A549 (cell line): ENCODE measurements around the gene IHH. TPM values are rescaled to one million over a fixed set of nuclear protein-coding genes. Genes with fewer than 3 reads are reported as not detected.

Experiments used
- ATAC-seq, 2 experiments: fragments of 200-7000 bp in 1 of 2; fragments of >200 bp in 1 of 2; cut with Nextera tagmentation in 1 of 2; cut with Tn5 transposase in 1 of 2; 3 replicates each; pipeline versions ENCODE4 v1.8.0 to v1.9.1; 2018 to 2020; ENCODE audit warnings: mild to moderate bottlenecking in 1 of 2, moderate library complexity in 1 of 2
- CTCF ChIA-PET: fragments of 300-600 bp; sonication (Branson Sonifier 250); formaldehyde crosslinking; extraction: SDS; loops from one replicate; lab custom pipeline; 2021; ENCODE audit warnings: antibody characterized with exemption, inconsistent platforms; lab: Yijun Ruan, JAX
- POLR2A ChIA-PET: fragments of 350-600 bp; formaldehyde crosslinking; extraction: SDS; loops from one replicate; lab custom pipeline; 2021; ENCODE audit warnings: antibody characterized with exemption, inconsistent platforms; lab: Yijun Ruan, JAX
- DNase-seq, 2 experiments: peaks; one replicate each; pipeline versions ENCODE4 v3.0.0 to v3.0.0-alpha.2; 2011 to 2016; ENCODE audit warnings: low read depth in 1 of 2, low spot score in 1 of 2
- FAIRE-seq: peaks from 2 replicates; lab custom pipeline; 2011; peaks lifted over from hg19 to GRCh38; lab: Jason Lieb, UNC
- H3K27ac ChIP-seq, 2 experiments: fragments of >200 bp; sonication (Bioruptor Twin); formaldehyde crosslinking; 3 replicates each; pipeline ENCODE4 v1.5.1; 2016 to 2017
- H3K4me1 ChIP-seq: fragments of >200 bp; sonication (Bioruptor Twin); formaldehyde crosslinking; 3 replicates; pipeline ENCODE4 v1.6.1; 2016
- H3K4me2 ChIP-seq: fragments of >200 bp; sonication (Bioruptor Twin); formaldehyde crosslinking; 3 replicates; pipeline ENCODE4 v1.6.1; 2016
- H3K4me3 ChIP-seq: fragments of >200 bp; sonication (Bioruptor Twin); formaldehyde crosslinking; 3 replicates; pipeline ENCODE4 v1.5.1; 2016
- H3K9me3 ChIP-seq: fragments of >200 bp; sonication (Bioruptor Twin); formaldehyde crosslinking; 3 replicates; pipeline ENCODE4 v1.6.1; 2016
- CBX8 ChIP-seq: fragments of 200-600 bp; sonication (generic); IDR thresholded peaks from 2 replicates; pipeline ENCODE4 v1.6.1; 2016
- EHF ChIP-seq: fragments of 250-450 bp; sonication (Bioruptor Pico); IDR thresholded peaks from 2 replicates; pipeline ENCODE4 v1.5.0; 2020; ENCODE audit warnings: mild to moderate bottlenecking
- EHMT2 ChIP-seq: fragments of 200-600 bp; sonication (generic); IDR thresholded peaks from 2 replicates; pipeline ENCODE4 v1.6.1; 2016; ENCODE audit warnings: antibody characterized with exemption, low read depth, mild to moderate bottlenecking, moderate library complexity
- EP300 ChIP-seq, 2 experiments: fragments of >200 bp; sonication (Bioruptor Twin); formaldehyde crosslinking; IDR thresholded peaks; 2 replicates in 1 of 2; 3 replicates in 1 of 2; pipeline ENCODE4 v1.6.1; 2016 to 2017
- FOXS1 ChIP-seq: fragments of 250-450 bp; sonication (Bioruptor Pico); IDR thresholded peaks from 2 replicates; pipeline ENCODE4 v1.5.0; 2020; ENCODE audit warnings: mild to moderate bottlenecking, moderate library complexity
- GATA3 ChIP-seq: IDR thresholded peaks from 2 replicates; pipeline ENCODE4 v1.6.1; 2012; ENCODE audit warnings: borderline replicate concordance
- HMGXB4 ChIP-seq: fragments of 250-450 bp; sonication (Bioruptor Pico); IDR thresholded peaks from 2 replicates; pipeline ENCODE4 v1.5.0; 2021; ENCODE audit warnings: mild to moderate bottlenecking, moderate library complexity, borderline replicate concordance
- HOXB13 ChIP-seq: fragments of 250-450 bp; sonication (Bioruptor Pico); IDR thresholded peaks from 2 replicates; pipeline ENCODE4 v1.5.0; 2020; ENCODE audit warnings: low read depth, mild to moderate bottlenecking, moderate library complexity
- HOXB5 ChIP-seq: fragments of 250-450 bp; sonication (Bioruptor Pico); IDR thresholded peaks from 2 replicates; pipeline ENCODE4 v1.5.0; 2020; ENCODE audit warnings: mild to moderate bottlenecking, moderate library complexity
- KDM1A ChIP-seq: fragments of 200-600 bp; sonication (generic); IDR thresholded peaks from 2 replicates; pipeline ENCODE4 v1.6.1; 2016; ENCODE audit warnings: low read depth, mild to moderate bottlenecking
- MAFK ChIP-seq: fragments of 450-650 bp; IDR thresholded peaks from 2 replicates; pipeline ENCODE4 v1.6.1; 2014; ENCODE audit not compliant: partially characterized antibody
- MAZ ChIP-seq: fragments of 150-350 bp; IDR thresholded peaks from 2 replicates; pipeline ENCODE4 v1.6.1; 2014; ENCODE audit warnings: antibody characterized with exemption, low read depth, low read length, borderline replicate concordance
- NFE2L2 ChIP-seq: fragments of 150-350 bp; conservative IDR thresholded peaks from 2 replicates; pipeline ENCODE4 v1.6.1; 2014; ENCODE audit warnings: low read length
- PHF8 ChIP-seq: fragments of 200-600 bp; sonication (generic); IDR thresholded peaks from 2 replicates; pipeline ENCODE4 v1.6.1; 2016; ENCODE audit warnings: low read depth, mild to moderate bottlenecking, antibody characterized with exemption, moderate library complexity, borderline replicate concordance
- RARB ChIP-seq: fragments of 250-450 bp; sonication (Bioruptor Pico); IDR thresholded peaks from 2 replicates; pipeline ENCODE4 v1.8.0; 2021; ENCODE audit warnings: mild to moderate bottlenecking, moderate library complexity
- RFX5 ChIP-seq: fragments of 450-650 bp; IDR thresholded peaks from 2 replicates; pipeline ENCODE4 v1.7.1; 2014; ENCODE audit warnings: antibody characterized with exemption, mild to moderate bottlenecking, moderate library complexity
- SREBF2 ChIP-seq: fragments of 450-650 bp; IDR thresholded peaks from 2 replicates; pipeline ENCODE4 v1.6.1; 2014; ENCODE audit warnings: mild to moderate bottlenecking, moderate library complexity
- ZC3H11A ChIP-seq: fragments of 450-650 bp; IDR thresholded peaks from 2 replicates; pipeline ENCODE4 v1.6.1; 2014; ENCODE audit warnings: antibody characterized with exemption, mild to moderate bottlenecking
- ZFP36 ChIP-seq: fragments of 450-650 bp; IDR thresholded peaks from 2 replicates; pipeline ENCODE4 v1.6.1; 2014; ENCODE audit warnings: borderline replicate concordance; ENCODE audit not compliant: partially characterized antibody
- ZNF302 ChIP-seq: fragments of 250-450 bp; sonication (Bioruptor Pico); IDR thresholded peaks from 2 replicates; pipeline ENCODE4 v1.9.0; 2021; ENCODE audit warnings: inconsistent platforms, mild to moderate bottlenecking, moderate library complexity
- WGBS: methylation state at CpG from one replicate; pipeline ENCODE4 v1.1.6; 2017; ENCODE audit errors: missing lambda C conversion rate; 5-methylcytosine and 5-hydroxymethylcytosine counted together
- polyA plus RNA-seq, 4 experiments: library from polyadenylated mRNA; depleted of rRNA in 3 of 4; stranded (reverse); fragments of >200 nt; fragmentation: RNase III in 1 of 4; extraction: RNeasy Plus Mini Kit Qiagen cat#74134 plus additional on column Dnase treatment in 1 of 4; gene quantifications; 2 replicates in 3 of 4; 3 replicates in 1 of 4; pipeline ENCODE4 v1.2.3, GENCODE V29; 2011 to 2017
- TF ChIP-seq, protein P1 (sequence below): fragments of 250-450 bp; sonication (Bioruptor Pico); IDR thresholded peaks from 2 replicates; pipeline ENCODE4 v1.5.0; 2020; ENCODE audit warnings: low read depth, mild to moderate bottlenecking, moderate library complexity
- TF ChIP-seq, protein P2 (sequence below): fragments of 450-650 bp; IDR thresholded peaks from 2 replicates; pipeline ENCODE4 v1.6.1; 2014; ENCODE audit warnings: antibody characterized with exemption
- TF ChIP-seq, protein P3 (sequence below): fragments of 150-350 bp; IDR thresholded peaks from 2 replicates; pipeline ENCODE4 v1.6.1; 2014; ENCODE audit warnings: low read depth, mild to moderate bottlenecking, low read length
- TF ChIP-seq, protein P4 (sequence below): IDR thresholded peaks from 2 replicates; pipeline ENCODE4 v1.6.1; 2012; ENCODE audit warnings: low read depth, borderline replicate concordance
- TF ChIP-seq, protein P5 (sequence below): fragments of >200 bp; sonication (Bioruptor Twin); formaldehyde crosslinking; IDR thresholded peaks from 2 replicates; pipeline ENCODE4 v1.6.1; 2016

Gene IHH
- polyA plus RNA-seq, 2 of the 4 experiments (the other 2 are of a cell fraction): 0.13 TPM; not detected in 1

DNA sequence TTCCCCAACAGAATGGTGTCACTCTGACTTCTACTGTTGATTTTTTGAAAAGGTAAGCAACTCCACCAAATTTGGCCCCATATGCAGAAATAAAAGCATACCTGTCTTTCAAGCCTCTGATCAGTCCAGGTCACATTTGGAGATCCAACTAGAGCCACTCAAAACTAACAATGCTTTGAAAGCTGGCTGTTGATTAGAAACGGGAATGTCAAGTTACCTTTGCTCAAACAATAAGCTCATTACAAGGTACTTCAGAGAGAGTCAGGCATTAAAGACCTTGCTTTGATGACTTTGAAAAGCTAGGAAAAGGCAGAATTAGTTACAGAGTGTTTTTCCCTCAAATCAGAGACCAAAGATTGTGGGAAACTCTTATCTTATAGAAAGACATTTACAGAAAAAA is 4.8 kb upstream of the IHH start (continued):
- TF ChIP-seq, protein P1, sequence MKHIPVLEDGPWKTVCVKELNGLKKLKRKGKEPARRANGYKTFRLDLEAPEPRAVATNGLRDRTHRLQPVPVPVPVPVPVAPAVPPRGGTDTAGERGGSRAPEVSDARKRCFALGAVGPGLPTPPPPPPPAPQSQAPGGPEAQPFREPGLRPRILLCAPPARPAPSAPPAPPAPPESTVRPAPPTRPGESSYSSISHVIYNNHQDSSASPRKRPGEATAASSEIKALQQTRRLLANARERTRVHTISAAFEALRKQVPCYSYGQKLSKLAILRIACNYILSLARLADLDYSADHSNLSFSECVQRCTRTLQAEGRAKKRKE (CRISPR knock-in tag): no peak

DNA sequence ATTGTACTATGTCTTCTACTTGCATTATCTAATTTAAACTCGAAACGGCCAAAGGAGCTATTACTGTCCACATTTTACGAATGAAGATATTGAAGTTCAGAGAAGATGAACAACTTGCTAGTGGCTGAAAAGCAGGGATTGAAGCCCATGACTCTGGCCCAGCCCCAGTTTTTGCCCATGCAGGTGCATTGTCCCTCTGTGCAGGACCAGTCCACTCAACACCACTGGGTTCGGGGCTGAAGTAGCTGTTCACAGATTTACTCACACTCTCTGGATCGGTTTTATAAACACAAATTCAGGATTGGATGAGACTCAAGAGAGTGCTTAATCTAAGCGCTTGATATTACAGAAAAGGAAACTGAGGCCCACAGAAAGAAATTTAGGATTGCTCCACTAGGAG is 1.4 kb upstream of the IHH start:
- DNase-seq (no peak), ATAC-seq (no peak), FAIRE-seq (no peak)
- CTCF ChIA-PET: interaction anchor here (0.8 to 12.2 kb wide), 6 partner anchors 9 to 89 kb away, joined by 3 to 332 read pairs (median 90); partner anchors contain the start of gene NHEJ1
- no peak overlapping the region for H3K4me2 ChIP-seq
- H3K4me3 ChIP-seq: no peak overlapping the region
- TF ChIP-seq MAFK: no peak
- TF ChIP-seq RFX5: no peak
- TF ChIP-seq, protein P2, sequence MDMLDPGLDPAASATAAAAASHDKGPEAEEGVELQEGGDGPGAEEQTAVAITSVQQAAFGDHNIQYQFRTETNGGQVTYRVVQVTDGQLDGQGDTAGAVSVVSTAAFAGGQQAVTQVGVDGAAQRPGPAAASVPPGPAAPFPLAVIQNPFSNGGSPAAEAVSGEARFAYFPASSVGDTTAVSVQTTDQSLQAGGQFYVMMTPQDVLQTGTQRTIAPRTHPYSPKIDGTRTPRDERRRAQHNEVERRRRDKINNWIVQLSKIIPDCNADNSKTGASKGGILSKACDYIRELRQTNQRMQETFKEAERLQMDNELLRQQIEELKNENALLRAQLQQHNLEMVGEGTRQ: no peak
- no peak for TF ChIP-seq GATA3
- no peak for TF ChIP-seq NFE2L2
- no peak for TF ChIP-seq FOXS1 (CRISPR knock-in tag)
- TF ChIP-seq ZNF302: no peak
- TF ChIP-seq KDM1A: no peak
- no peak for TF ChIP-seq EHMT2
- no peak for TF ChIP-seq EHF (CRISPR knock-in tag)
- no peak for TF ChIP-seq ZFP36
- no peak for TF ChIP-seq MAZ
- TF ChIP-seq EP300 (IDR thresholded peaks at IDR 0.05): no peak
- no peak for TF ChIP-seq SREBF2
- no peak for TF ChIP-seq HOXB5 (CRISPR knock-in tag)
- TF ChIP-seq ZC3H11A: no peak
- 91% methylated on average over 6 of the region's 6 CpGs for WGBS
- H3K9me3 ChIP-seq: no peaks in the 10 kb centered on the region
- POLR2A ChIA-PET: no interaction called here
- H3K27ac ChIP-seq: no peak overlapping the region
- H3K4me1 ChIP-seq: peaks cover 26% of the 10 kb centered on the region

DNA sequence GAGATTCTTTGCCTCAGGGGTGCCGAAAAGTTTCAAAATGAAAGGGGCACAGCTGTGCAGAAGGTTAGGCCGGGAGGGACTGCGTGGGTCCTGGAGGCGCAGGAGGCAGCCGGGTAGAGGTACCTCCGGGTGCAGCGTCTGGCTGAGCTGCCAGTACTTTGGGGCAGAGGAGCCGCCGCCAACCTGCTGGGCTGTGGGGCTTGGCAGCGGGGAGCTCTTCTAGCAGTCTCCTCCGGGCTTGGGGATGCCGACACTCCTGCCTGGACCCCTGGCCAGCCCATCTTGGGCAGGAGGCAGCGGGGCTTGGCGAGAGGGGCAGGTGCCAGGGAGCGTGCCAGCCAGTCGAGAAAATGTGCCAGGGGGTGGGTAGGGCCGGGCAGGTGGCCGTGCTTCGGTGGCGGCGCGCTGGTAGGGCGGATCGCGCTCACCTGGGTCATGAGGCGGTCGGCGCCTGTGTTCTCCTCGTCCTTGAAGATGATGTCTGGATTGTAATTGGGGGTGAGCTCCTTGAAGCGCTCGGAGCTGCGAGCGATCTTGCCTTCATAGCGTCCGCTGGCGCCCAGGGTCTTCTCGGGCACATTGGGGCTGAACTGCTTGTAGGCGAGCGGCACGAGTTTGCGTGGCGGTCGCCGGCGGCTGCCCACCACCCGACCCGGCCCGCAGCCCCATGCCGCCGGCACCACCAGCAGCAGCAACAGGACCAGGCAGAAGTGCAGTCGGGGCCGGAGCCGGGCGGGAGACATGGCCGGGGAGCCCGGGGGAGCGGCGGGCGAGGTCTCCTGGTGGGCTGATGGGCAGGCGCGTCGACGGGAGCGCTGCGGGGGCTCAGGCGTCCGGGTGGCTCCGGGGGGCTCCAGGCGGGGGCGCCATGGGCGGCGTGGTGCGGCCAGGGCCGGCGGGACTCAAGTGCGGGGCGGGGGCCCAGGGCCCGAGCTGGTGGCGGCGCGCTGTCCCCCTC is 717 bp downstream of the IHH start:
- H3K4me1 ChIP-seq: peaks cover 26% of the 10 kb centered on the region
- POLR2A ChIA-PET: interaction anchor here (1.0 kb wide), 1 partner anchor 44 kb away, joined by 3 read pairs; no protein-coding TSS in a partner anchor
- CTCF ChIA-PET: interaction anchor here (0.6 to 12.2 kb wide), 15 partner anchors 11 to 452 kb away, joined by 3 to 332 read pairs (median 4); partner anchors contain the start of genes CRYBA2 and NHEJ1
- no peaks in the 10 kb centered on the region for H3K9me3 ChIP-seq
- 9% methylated on average over 30 of the region's 81 CpGs for WGBS
- peak overlapping the region; percentile 53 for H3K4me3 ChIP-seq
- ATAC-seq (peak in 1 of 2 experiments; percentile 33; a peak in 3 of 6 replicates), DNase-seq (peak in 1 of 2 experiments; percentile 5), FAIRE-seq (no peak)
- H3K27ac ChIP-seq: peak overlapping the region in 1 of 2 experiments; percentile 54; a peak in 4 of 6 replicates
- H3K4me2 ChIP-seq: peak overlapping the region; percentile 97
- TF ChIP-seq CBX8: no peak
- TF ChIP-seq RARB (CRISPR knock-in tag): no peak
- TF ChIP-seq HOXB13 (CRISPR knock-in tag): no peak
- TF ChIP-seq, protein P3, sequence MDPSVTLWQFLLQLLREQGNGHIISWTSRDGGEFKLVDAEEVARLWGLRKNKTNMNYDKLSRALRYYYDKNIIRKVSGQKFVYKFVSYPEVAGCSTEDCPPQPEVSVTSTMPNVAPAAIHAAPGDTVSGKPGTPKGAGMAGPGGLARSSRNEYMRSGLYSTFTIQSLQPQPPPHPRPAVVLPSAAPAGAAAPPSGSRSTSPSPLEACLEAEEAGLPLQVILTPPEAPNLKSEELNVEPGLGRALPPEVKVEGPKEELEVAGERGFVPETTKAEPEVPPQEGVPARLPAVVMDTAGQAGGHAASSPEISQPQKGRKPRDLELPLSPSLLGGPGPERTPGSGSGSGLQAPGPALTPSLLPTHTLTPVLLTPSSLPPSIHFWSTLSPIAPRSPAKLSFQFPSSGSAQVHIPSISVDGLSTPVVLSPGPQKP: no peak
- TF ChIP-seq, protein P4, sequence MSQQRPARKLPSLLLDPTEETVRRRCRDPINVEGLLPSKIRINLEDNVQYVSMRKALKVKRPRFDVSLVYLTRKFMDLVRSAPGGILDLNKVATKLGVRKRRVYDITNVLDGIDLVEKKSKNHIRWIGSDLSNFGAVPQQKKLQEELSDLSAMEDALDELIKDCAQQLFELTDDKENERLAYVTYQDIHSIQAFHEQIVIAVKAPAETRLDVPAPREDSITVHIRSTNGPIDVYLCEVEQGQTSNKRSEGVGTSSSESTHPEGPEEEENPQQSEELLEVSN: no peak
- no peak for TF ChIP-seq PHF8
- TF ChIP-seq, protein P5, sequence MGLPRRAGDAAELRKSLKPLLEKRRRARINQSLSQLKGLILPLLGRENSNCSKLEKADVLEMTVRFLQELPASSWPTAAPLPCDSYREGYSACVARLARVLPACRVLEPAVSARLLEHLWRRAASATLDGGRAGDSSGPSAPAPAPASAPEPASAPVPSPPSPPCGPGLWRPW: no peak
- no peak for TF ChIP-seq HMGXB4
- TF ChIP-seq ZFP36: no peak
